Neural crest cell (in vitro differentiated cells): ENCODE data around the gene ABCB11. TPM values are rescaled to one million over a fixed set of nuclear protein-coding genes. Genes with fewer than 3 reads are reported as not detected.
"Not testable (repeated sequence)": the region's sequence is repeated elsewhere in the genome, so short reads cannot be mapped to it uniquely, and the experiment has no call there.

Source experiments
- DNase-seq: peaks from one replicate; pipeline ENCODE4 v3.0.0; 2021; ENCODE audit warnings: low read depth, mixed read lengths, low spot score
- H3K27ac Mint-ChIP-seq: one replicate; pipeline ENCODE4 v1.8.0; 2021; ENCODE audit warnings: mild to moderate bottlenecking, mixed read lengths; ENCODE audit not compliant: unreplicated experiment
- H3K27me3 Mint-ChIP-seq: 2 replicates; pipeline ENCODE4 v1.8.0; 2021; ENCODE audit warnings: low read depth, mild to moderate bottlenecking, mixed read lengths
- H3K36me3 Mint-ChIP-seq: 2 replicates; pipeline ENCODE4 v1.8.0; 2021; ENCODE audit warnings: low read depth, mild to moderate bottlenecking, mixed read lengths
- H3K4me1 Mint-ChIP-seq: 2 replicates; pipeline ENCODE4 v1.8.0; 2021; ENCODE audit warnings: mixed read lengths
- H3K4me3 Mint-ChIP-seq: one replicate; pipeline ENCODE4 v1.8.0; 2021; ENCODE audit warnings: mild to moderate bottlenecking, mixed read lengths
- H3K9me3 Mint-ChIP-seq: 2 replicates; pipeline ENCODE4 v1.8.0; 2021; ENCODE audit warnings: mixed read lengths
- total RNA-seq: library from RNA; stranded (reverse); gene quantifications from 2 replicates; pipeline ENCODE4 v1.2.1, GENCODE V29; 2021
- TF ChIP-seq, protein P1 (sequence below): fragments of 200-600 bp; sonication (generic); conservative IDR thresholded peaks from 2 replicates; pipeline ENCODE4 v1.5.0; 2021; ENCODE audit warnings: antibody characterized with exemption, mild to moderate bottlenecking

Gene ABCB11
- total RNA-seq, 1 donor from 2014 or later = 0.07 TPM

DNA sequence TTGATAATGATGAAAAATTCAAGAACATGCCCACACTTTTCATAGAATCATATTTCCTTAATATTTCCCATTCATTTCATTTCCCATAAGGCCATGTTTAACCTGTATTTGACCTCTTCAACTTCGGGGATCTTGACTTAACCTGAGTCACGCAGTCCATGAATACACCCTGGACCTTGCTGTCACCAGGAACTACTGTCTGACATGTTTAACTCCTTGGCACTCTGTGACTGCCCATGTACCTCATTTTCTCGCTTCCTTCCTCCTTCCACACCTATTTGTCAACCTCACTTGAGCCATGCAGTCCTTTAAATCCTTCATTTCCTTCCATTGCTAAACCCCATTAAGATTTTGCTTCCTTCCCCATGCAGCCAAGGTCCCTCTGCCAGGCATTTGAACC is 16.3 kb downstream of the ABCB11 start:
- Mint-ChIP-seq H3K9me3 (no peaks in the 10 kb centered on the region), H3K4me3 (no peak overlapping the region), H3K4me1 (no peaks in the 10 kb centered on the region), H3K36me3 (no peaks in the 10 kb centered on the region), H3K27ac (no peak overlapping the region), H3K27me3 (no peaks in the 10 kb centered on the region)
- no peak for DNase-seq
- TF ChIP-seq, protein P1, sequence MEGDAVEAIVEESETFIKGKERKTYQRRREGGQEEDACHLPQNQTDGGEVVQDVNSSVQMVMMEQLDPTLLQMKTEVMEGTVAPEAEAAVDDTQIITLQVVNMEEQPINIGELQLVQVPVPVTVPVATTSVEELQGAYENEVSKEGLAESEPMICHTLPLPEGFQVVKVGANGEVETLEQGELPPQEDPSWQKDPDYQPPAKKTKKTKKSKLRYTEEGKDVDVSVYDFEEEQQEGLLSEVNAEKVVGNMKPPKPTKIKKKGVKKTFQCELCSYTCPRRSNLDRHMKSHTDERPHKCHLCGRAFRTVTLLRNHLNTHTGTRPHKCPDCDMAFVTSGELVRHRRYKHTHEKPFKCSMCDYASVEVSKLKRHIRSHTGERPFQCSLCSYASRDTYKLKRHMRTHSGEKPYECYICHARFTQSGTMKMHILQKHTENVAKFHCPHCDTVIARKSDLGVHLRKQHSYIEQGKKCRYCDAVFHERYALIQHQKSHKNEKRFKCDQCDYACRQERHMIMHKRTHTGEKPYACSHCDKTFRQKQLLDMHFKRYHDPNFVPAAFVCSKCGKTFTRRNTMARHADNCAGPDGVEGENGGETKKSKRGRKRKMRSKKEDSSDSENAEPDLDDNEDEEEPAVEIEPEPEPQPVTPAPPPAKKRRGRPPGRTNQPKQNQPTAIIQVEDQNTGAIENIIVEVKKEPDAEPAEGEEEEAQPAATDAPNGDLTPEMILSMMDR = no peak

DNA sequence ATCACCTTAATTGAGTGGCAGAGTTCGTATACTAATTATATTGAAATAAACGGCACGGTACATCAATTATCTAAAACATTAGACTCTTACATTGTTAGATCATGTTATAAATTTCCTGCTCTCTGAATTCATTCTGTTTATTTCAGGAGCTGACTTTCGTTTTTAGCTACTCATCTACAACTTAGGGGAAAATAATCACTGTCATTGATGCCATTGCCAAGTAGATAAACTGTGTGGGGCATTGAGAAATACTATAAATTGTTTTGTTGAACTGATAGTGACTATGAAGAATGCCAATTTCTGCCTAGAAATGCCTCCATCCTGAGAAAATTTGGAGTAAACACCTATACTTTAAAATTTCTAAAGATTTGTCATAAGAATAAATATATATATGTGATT is 17.5 kb downstream of the ABCB11 start:
- H3K9me3 Mint-ChIP-seq = no peaks in the 10 kb centered on the region
- no peak overlapping the region for H3K4me3 Mint-ChIP-seq
- no peaks in the 10 kb centered on the region for H3K27me3 Mint-ChIP-seq
- TF ChIP-seq, protein P1 = no peak
- H3K36me3 Mint-ChIP-seq = no peaks in the 10 kb centered on the region
- H3K4me1 Mint-ChIP-seq = no peaks in the 10 kb centered on the region
- DNase-seq = no peak
- no peak overlapping the region for H3K27ac Mint-ChIP-seq

DNA sequence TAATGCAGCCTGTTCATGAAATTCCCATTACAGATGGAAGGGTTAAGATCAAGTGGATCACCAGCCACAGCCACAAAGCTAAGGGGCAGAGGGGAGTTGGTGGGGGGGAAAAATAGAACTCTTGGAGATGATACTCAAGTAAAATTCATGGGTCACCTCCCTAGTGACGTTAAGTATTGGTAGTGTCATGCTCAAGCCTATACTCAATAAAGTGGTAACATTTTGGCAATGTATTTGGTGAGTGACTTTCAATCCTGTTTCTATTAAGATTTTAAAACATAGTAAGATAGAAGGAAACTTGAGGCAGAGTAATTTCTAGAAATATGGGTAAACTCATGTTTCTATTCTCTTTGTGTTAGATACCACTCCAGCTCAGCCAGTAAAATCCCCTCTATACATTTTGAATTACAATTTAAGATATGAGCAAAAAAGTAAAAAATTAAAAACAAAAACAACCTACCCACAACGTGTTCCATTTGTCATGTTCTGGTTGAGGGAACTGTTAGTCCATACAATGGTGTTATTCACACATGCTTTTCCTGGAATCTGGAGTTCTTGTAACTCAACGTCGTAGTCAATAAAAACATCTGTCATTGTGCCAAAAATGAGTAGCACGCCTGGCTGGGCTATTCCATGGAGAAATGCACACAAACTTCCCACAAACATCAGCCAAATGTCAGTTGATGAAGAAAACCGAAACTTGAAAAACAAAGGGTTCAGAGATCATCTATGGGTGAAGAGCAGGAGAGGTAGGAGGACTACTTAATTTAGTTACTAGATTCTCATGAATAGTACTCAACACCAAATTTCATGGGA is 18.1 kb downstream of the ABCB11 start:
- Mint-ChIP-seq H3K4me3 (no peak overlapping the region), H3K4me1 (no peaks in the 10 kb centered on the region), H3K27ac (no peak overlapping the region), H3K27me3 (no peaks in the 10 kb centered on the region), H3K36me3 (no peaks in the 10 kb centered on the region), H3K9me3 (no peaks in the 10 kb centered on the region)
- no peak for DNase-seq
- TF ChIP-seq, protein P1 = no peak

DNA sequence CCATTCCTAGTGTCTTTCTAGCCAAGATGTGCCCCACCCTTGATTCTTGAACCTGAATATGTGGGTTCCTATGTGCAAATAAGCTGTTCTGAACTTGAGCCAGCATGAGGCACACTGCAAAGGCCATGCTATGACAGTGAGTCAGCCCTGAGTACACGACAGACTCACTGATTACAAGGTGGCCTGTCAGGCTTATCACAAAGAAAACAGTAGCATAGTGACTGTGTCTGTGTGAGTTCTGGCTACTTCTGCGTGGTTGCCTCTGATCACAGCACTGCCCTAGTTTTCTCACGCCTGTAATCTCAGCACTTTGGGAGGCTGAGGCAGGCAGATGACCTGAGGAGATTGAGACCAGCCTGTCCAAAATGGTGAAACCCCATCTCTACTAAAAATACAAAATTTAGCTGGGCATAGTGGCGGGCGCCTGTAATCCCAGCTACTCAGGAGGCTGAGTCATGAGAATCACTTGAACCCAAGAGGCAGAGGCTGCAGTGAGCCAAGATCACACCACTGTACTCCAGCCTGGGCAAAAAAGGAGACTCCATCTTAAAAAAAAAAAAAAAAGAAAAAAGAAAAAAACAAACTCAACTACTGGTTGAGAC is 18.8 kb downstream of the ABCB11 start:
- H3K27me3 Mint-ChIP-seq, H3K9me3 Mint-ChIP-seq, DNase-seq, H3K4me1 Mint-ChIP-seq, H3K27ac Mint-ChIP-seq, H3K36me3 Mint-ChIP-seq, H3K4me3 Mint-ChIP-seq: not testable (repeated sequence)

DNA sequence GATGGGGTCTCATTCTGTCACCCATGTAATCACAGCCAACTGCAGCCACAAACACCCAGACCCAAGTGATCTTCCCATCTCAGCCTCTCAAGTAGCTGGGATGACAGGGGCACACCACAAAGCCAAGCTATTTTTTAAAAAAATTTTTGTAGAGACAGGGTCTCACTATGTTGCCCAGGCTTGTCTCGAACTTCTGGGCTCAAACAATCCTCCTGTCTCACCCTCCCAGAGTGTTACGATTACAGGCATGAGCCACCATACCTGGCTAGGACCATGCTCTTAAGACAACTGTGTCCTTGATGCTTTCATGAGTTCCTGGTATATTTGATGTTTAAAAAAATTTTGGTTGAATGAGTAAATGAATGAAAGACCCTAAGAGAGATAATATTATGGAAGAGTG is 19.4 kb downstream of the ABCB11 start:
- no peaks in the 10 kb centered on the region for H3K36me3 Mint-ChIP-seq
- no peaks in the 10 kb centered on the region for H3K9me3 Mint-ChIP-seq
- no peaks in the 10 kb centered on the region for H3K27me3 Mint-ChIP-seq
- no peak overlapping the region for H3K27ac Mint-ChIP-seq
- H3K4me1 Mint-ChIP-seq = no peaks in the 10 kb centered on the region
- TF ChIP-seq, protein P1 = no peak
- DNase-seq = no peak
- H3K4me3 Mint-ChIP-seq = no peak overlapping the region
